GM12872 (cell line): ENCODE data around the gene LAMC3.

ENCODE experiments used
- CTCF ChIP-seq: IDR thresholded peaks from 3 replicates; pipeline ENCODE4 v1.5.1; 2011; ENCODE audit warnings: low read depth, mild to moderate bottlenecking, low read length, moderate library complexity; ENCODE audit not compliant: insufficient read depth

Gene LAMC3

GRCh38 chr9:131084661-131085369 lies 75.8 kb downstream of the LAMC3 start:
- no peak for TF ChIP-seq CTCF

- no peak for TF ChIP-seq CTCF
Observed at GRCh38 chr9:131085370-131086122, 76.6 kb downstream of the LAMC3 start.

- no peak for TF ChIP-seq CTCF
Observed at GRCh38 chr9:131087354-131087893, 78.5 kb downstream of the LAMC3 start.

- no peak for TF ChIP-seq CTCF
Observed at GRCh38 chr9:131090025-131090787, 81.2 kb downstream of the LAMC3 start.

- TF ChIP-seq CTCF = no peak
Observed at GRCh38 chr9:131091352-131091992, 82.5 kb downstream of the LAMC3 start.

GRCh38 chr9:131092030-131092429 lies 83.1 kb downstream of the LAMC3 start:
- TF ChIP-seq CTCF = no peak
